HG03097 (cell line): Measurements from ENCODE around the gene SCN5A.
"Not testable (repeated sequence)": the region's sequence is repeated elsewhere in the genome, so short reads cannot be mapped to it uniquely, and the experiment has no call there.

Experiments
- ATAC-seq: cut with Tn5 transposase; IDR thresholded peaks from one replicate; pipeline ENCODE4 v1.9.1; 2021; ENCODE audit not compliant: unreplicated experiment, low FRiP score

Gene SCN5A

DNA sequence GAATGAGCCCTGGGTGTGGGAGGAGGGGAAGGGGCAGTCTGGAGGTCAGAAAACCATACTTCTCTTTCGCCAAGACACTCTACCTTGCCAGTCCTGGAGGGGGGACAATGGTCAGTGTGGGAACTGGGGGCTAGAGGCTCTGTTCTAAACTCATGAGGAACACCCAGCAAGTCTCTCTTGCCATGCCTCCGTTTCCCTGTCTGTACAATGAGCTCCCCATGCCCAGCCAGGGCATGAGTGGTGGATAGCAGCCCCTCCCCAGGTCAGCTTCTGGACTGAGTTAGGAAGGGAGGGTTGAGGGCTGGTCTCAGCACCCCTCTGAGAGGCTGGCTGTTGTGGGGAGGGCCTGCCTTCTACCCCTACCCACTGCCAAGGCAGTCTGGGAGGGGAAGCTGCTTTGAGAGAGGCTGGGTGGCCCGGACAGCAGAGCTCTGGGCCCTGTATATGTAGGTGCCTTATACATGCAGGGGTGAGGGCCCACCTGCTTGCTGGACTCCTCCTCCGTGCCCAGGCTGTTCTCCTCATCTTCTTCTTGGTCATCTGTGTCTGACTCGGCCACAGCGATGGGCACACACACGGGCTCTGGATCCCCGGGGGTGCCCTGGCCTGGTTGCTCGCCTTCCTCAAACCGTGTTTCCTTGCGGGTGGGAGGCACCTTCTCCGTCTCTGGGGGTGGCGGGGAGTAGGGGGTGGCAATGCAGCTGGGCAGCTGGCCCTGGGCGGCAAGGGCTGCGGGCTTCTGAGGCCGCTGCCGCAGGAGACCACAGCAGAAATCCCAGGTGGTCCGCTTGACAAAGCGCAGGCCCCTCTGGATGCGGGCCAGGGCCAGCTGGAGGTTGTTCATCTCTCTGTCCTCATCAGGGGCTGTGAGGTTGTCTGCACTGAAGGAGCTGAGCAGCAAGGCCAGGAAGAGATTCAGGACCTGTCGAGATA, 68.8 kb downstream of the SCN5A start:
- no peak for ATAC-seq

GRCh38 chr3:38579551-38580449, 69.7 kb downstream of the SCN5A start:
- no peak for ATAC-seq

DNA sequence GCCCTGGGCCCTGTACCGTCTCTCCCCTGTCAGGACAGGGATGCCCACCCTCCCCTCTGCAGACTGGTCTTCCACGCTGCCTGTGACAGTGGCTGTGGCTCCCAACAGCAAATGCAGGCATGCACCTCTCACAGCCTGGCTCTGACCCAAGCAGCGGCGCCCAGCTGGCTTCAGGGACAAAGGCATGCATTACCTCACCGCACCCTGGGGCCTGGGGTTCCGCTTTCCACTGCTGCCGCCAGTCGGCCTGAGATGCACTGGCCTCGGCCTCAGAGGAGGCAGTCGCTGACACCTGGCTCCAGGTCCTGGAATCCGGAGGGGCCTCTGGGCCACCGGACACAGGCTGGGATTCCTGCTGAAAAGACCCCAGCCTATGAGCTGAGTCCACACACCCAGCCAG, 70.3 kb downstream of the SCN5A start:
- no peak for ATAC-seq

DNA sequence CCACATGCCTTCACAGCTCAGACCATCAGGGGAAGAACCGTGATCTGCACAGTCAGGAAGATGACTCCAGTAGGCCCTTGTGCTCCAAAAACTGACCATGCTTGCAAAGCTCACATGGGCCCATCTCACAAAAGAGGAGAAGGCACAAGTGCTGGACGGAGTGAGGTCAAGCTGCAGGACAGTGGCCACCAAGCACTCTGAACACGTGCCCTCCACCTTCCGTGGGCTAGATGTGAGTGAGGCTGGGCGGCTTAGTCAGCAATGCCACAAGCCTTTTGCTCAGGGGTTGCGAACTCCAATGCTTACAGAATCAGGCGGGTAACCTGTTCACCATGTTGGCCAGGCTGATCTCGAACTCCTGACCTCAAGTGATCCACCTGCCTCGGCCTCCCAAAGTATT, 70.9 kb downstream of the SCN5A start:
- ATAC-seq = no peak

- no peak for ATAC-seq
Measured at GRCh38 chr3:38578081-38578475, 71.4 kb downstream of the SCN5A start.

GRCh38 chr3:38577371-38578080, 72.0 kb downstream of the SCN5A start:
- ATAC-seq = no peak

DNA sequence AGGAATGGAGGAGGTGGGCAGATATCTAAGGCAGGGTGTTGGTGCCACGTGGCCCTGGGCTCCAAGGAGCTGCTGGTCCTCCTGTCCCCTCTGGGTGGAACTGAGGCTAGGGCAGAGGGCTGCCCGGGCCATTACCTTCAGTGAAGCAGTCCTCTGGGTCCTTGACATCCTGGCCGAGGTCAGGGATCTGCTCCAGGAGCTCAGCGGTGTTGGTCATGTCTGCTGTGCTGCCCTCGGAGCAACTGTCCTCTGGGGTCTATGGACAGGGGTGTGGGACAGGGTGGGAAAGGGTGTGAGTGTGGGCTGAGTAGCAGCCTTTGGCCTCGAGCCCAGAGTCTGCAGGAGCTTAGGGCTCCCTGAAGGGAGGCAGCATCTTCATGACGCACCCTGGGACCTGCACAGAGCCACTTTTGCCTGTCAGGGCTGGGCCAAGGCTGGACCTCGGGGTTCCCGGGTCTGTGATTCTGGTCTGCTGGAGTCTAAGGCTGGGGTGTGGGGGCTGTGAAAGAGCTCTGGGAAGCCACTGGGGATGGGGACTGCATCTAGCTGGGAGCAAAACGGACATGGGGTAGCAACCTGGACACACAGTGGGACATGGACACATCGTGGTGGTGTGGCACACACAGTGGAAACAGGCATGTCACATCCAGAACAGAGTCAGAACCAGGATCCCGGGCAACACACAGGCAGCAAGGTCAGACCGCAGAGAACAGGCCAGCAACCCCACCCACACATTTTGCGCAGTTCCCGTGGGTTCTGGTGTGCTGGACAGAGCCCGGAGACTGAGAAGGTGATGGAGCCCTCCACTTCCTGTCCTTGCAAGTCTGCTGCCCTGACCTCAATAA, 72.7 kb downstream of the SCN5A start:
- no peak for ATAC-seq

- ATAC-seq = no peak
Measured at GRCh38 chr3:38576131-38576525, 73.4 kb downstream of the SCN5A start.

DNA sequence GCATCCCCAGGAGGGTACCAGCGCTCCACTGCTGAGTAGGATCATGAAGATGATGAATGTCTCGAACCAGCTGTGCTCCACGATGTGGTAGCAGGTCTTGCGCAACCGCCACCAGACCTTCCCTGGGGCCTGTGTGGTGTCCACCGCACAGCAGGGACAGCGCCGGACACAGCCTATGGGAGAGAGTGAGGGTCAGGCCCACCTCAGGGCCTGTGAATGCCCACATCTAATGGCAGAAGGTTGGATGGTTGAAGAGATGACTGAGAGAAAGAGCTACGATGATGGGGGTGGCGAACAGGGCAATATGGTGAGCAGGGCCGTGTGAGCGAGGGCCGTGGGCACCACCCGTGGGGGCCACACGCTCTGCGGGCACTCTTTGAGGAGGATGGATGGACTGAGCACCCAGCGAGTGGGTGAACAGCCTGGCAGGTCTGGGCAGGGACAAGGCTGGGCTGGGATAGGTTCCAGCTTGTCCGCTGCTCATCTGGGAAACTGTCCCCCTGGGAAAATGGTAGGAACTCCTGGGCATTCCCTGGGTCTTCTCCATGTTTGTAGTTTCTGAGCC, 74.1 kb downstream of the SCN5A start:
- ATAC-seq = no peak

- no peak for ATAC-seq
Measured at GRCh38 chr3:38574411-38575278, 74.8 kb downstream of the SCN5A start.

- no peak for ATAC-seq
Measured at GRCh38 chr3:38573556-38573955, 75.9 kb downstream of the SCN5A start.

DNA sequence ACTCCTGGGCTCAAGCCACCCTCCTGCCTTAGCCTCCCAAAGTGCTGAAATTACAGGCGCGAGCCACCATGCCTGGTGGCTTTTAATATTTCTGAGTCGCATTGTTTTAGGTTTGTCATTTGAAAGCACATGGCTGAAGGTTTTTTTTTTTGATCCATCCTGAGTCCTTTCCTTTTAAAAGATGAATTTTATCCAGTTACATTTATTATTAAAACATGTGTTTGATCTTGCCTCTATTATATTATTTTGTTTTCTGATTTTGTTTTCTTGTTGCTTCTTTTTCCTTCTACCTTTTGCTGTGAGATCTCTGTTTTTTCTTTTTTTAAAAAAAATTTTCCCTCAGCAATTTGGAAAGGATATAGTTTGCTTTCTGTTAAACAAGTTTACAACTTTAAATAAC, 76.4 kb downstream of the SCN5A start:
- ATAC-seq = no peak

- ATAC-seq = no peak
Measured at GRCh38 chr3:38567498-38567897, 82.0 kb downstream of the SCN5A start.

- ATAC-seq = not testable (repeated sequence)
Measured at GRCh38 chr3:38566794-38567193, 82.7 kb downstream of the SCN5A start.

- no peak for ATAC-seq
Measured at GRCh38 chr3:38566215-38566528, 83.3 kb downstream of the SCN5A start.

GRCh38 chr3:38565339-38566214, 83.9 kb downstream of the SCN5A start:
- no peak for ATAC-seq

GRCh38 chr3:38564631-38565338, 84.7 kb downstream of the SCN5A start:
- no peak for ATAC-seq
